ENCODE measurements around the gene GDF2.
A peak's percentile ranks its signal among the peaks of the same experiment; 100 is the strongest.

The GDF2 gene

DNA sequence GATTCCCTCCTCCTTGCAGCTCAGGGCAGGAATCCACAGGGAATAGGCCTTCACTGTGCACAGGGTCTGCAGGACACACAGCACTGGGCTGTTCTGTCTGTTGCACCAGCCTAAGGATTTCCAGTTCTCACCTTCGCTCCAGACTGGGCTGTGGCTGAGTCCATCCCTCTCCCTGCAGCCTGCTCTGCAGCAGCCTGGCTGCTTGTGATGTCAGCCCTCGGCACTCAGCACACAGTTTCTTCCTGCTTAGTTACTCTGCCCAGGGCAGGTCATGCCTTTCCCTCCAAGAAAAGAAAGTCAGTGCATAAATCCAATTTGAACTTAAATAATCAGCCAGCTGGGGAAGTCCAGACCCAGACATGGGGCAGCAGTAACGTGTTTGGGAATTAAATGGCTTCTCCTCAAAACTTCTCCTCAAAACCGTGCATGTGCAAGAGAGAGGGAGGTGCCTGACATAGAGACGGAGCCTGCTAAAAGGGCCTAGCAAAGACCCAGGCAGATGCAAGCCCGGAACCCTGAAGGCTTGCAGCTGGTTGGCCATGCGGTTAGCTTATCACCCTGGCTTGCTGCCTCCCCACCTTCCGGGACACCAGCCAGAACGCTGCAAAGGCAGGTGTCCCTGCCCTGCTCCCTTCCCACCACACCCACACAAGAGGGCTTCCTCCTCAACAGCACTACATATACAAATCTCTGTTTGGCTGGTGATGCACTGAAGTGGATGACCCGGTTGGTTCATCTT is 10.9 kb upstream of the GDF2 start:
- DNase-seq (ENCODE audit: low read depth in 2 of 3, low spot score in 1 of 3) = no peak

DNA sequence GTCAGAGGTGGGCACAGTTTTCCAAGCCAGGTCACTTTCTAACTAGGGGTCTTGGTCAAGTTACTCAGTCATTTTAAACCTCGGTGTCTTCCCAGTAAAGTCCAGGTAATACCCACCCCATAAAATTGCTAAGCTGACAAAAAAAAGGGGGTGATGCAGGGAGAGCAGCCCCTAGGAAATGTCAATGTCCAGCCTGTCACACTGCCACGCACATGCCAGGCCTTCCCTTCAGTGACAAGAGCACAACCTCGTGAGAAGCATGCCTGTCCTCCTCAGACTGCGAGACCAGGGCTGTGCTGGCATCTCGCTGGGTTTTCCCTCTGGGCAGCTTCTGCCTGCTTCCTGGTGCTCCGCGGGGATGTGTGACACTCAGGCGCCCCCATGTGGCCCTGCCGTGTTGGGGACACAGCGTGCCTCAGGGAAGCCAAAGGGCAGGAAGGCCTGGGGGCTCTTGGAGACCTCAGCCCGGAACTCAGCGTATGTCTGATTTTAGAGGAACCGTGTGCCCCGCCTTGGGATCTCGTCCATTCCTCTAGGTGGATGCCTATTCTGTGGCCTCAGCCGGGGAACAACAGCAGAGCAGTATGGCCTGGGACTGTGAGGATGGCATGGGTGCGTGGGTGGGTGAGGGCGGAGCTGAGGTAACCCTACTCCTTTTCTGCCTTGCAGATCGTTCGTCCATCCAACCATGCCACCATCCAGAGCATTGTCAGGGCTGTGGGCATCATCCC is 10.2 kb upstream of the GDF2 start:
- peak; percentile 79 to 82 (median 82) for DNase-seq (ENCODE audit: low read depth in 2 of 3, low spot score in 1 of 3)

DNA sequence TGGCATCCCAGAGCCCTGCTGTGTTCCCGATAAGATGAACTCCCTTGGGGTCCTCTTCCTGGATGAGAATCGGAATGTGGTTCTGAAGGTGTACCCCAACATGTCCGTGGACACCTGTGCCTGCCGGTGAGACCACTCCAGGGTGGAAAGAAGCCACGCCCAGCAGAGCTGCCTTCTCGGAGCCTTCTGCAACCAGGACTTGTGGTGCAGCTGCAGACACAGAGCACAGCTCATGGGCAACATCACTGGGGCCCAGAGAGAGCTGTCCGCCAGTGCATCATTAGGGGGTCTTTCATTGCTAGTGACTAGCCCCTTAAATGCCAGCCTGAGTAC is 9.6 kb upstream of the GDF2 start:
- DNase-seq (ENCODE audit: low read depth in 2 of 3, low spot score in 1 of 3) = no peak

GRCh38 chr10:47314416-47314970 is 7.8 kb upstream of the GDF2 start:
- no peak for DNase-seq (ENCODE audit: low read depth in 2 of 3, low spot score in 1 of 3)

- DNase-seq (ENCODE audit: low read depth in 2 of 3, low spot score in 1 of 3) = no peak
Observed at GRCh38 chr10:47315421-47315820, 6.8 kb upstream of the GDF2 start.

GRCh38 chr10:47316131-47316530 is 6.1 kb upstream of the GDF2 start:
- DNase-seq (ENCODE audit: low read depth in 2 of 3, low spot score in 1 of 3) = no peak

DNA sequence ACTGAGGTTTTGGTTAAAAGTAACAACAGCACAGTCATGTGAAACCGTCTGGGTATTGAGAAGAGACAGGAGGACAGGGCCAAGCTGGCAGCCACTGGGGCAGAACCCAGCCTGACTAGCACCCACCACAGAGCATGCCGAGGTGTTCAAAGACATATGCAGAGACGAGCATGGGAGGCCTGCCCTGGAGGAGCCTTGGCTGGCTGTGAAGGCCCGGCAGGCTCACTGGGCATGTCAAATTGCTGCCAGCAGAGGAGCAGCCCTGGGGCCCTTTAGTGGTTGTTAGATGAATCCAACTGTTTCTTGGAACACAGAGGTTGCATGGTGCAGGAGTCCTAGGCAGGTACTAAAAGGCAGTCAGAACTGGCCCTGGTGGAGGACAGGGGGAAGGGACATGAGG is 5.0 kb upstream of the GDF2 start:
- no peak for DNase-seq (ENCODE audit: low read depth in 2 of 3, low spot score in 1 of 3)

DNA sequence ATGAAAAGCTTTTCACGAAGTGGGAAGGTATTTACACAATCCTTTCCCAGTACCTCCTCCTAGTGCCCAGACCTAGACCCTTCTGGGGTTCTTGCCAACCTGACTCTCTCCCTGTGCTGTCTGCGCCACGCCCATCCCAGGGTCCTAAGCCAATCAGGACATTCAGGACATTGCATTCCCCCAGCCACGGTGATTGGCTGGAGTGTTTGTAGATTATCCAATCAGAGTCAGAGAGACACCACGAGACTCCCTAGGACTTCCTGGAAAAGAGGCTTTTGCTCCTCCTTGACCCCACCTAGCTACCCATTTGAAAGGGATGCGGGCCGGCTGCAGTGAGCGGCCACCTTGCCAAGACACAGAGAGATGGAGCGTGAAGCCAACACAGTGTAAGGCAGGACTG is 3.5 kb upstream of the GDF2 start:
- no peak for DNase-seq (ENCODE audit: low read depth in 2 of 3, low spot score in 1 of 3)

GRCh38 chr10:47319784-47320183 is 2.5 kb upstream of the GDF2 start:
- no peak for DNase-seq (ENCODE audit: low read depth in 2 of 3, low spot score in 1 of 3)

GRCh38 chr10:47320812-47321211 is 1.4 kb upstream of the GDF2 start:
- no peak for DNase-seq (ENCODE audit: low read depth in 2 of 3, low spot score in 1 of 3)

DNA sequence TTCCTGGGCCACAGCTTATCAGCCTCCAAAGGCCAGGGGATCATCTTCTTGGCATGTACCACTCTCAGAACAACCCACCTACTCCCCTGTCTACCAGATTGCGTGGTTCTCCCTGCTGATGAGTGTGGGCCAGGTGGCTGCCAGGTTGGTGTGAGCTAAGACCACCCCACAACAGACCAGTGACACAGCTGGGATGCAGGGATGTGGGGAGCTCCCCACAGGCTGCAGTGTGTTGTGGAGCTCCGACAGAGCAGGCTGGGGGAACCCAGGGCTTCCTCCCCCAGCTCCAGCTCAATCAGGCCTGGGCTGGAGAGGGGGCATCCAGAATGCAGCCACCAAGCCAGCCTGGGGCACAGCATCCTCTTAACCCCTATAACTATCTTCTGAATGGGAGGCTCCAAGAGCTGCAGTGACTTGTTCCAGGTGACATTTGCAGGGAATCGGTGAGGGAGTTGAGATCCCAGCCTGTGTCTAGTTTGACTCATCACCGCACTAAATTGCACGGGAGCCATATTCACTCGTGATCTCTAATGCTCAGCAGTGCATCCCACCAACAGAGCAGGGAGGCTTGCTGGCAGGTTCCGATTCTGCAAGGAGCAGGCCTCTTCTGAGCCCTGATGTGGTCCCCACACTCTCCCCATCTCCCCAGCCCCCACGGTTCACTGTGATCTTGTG is 596 bp upstream of the GDF2 start:
- DNase-seq (ENCODE audit: low read depth in 2 of 3, low spot score in 1 of 3) = no peak

DNA sequence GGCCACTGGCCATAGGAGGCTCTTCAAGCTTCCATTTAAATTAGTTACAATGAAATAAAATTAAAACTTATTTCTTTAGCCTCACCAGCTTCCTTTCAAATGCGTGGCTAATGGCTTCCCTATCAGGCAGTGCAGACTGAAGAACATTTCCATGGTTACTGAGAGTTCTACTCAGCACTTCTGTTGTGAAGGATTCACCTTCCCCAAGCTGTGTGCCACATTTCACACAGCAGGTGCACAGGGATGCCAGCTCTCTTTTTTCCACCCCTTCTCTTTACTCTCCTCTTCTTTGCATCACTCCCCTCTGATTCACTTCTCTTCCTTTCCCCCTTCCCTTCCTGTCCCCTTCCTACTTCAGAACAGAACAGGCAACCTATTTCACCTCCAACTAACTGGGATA is 833 bp downstream of the GDF2 start:
- no peak for DNase-seq (ENCODE audit: low read depth in 2 of 3, low spot score in 1 of 3)

DNA sequence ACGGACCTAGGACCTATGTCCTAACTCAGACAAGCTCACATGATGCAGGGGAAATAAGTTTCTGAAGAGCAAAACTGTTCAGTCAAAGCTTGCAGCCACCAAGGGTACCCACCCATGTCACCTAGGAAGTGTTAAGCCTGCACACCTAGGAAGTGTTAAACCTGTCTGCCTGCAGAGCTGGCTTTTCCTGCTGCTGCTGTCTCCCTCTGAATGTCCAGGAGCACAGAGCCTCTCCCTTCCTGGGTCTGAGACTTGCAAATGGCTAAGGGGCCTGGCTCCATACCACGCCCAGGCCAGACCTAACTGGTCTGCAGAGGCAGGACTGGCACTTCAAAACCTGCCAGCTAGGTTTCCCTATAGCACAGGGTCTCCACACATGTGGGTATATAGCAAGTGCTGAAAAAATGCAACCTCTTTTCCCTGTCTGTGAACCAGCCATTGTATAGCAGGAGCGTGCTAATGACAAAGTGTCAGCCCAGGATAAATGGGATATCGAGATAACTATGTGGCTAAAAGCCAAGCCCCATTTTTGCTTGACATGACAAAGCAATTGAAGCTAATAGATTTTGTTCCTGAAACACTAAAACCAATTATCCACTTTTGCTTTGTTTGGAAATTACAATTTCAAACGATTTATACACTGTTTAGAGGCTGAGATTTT is 1.5 kb downstream of the GDF2 start:
- DNase-seq (ENCODE audit: low read depth in 2 of 3, low spot score in 1 of 3) = no peak

- no peak for DNase-seq (ENCODE audit: low read depth in 2 of 3, low spot score in 1 of 3)
Observed at GRCh38 chr10:47325303-47326291, 3.3 kb downstream of the GDF2 start.

DNA sequence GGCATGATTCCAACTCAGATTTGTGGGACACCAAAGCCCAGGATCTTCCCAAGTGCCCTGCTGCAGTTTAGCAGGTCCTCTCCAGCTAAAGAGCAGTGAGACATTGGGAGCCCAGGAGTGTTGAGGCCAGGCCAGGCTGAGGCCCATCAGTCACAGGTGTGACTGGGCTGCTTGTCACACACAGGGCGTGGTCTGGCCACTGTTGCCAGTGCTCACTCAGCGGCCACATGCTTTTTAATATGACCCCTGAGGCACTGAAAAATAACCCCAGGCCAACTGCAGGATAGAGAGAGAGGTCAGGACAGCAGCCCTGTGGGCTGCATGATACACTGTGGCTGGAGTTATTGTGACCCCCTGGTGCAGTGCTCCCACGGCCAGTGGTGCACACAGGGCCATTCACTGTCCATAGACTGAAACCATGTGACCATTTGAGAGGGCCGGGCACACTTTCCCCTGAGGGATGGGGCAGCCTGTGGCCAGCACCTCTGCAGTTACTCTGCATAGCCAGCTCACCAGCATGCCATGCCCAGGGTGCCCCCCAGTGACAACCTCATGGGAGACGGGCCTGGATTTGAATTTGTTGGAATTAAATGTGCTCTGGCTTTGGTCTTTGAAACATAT is 4.2 kb downstream of the GDF2 start:
- DNase-seq (ENCODE audit: low read depth in 2 of 3, low spot score in 1 of 3) = no peak

DNA sequence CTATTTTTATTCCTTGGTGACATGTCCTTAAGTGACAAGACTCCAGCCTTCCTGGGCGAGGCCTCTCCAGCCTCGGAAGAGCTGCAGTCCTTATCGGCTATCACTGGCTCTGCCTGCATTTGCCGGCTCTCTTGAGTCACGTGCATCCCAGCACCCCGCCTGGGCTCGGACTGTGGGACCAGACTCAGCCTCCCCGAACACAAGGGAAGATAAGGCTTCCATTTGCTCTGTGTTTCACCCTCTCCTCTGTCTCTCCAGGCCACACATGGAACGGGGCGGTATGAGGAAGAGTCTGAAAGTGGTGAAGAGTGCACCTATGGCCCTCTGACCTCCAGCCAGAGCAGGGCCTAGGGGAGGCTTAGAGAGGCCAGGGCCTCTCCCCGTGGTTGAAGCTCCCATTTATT is 4.7 kb downstream of the GDF2 start:
- DNase-seq (ENCODE audit: low read depth in 2 of 3, low spot score in 1 of 3) = no peak

DNA sequence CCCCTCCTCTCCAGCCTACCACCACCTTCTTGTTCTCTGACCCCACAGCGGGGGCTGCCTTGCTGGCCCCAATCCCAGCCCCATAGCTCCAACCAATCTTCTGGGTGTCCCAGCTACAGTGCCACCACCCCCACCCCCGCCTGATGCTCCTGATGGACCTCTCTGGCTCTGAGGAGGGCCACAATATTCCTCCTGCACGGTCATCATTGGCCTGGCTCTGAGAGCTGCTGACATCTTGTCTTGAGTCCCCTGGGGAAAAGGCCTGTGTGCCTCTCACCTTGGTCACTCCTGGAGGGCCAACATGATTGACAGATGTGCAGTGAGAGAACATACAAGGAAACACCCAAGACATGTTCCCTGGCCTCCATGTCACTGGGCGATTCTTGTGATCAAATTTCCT is 7.6 kb downstream of the GDF2 start:
- no peak for DNase-seq (ENCODE audit: low read depth in 2 of 3, low spot score in 1 of 3)

- no peak for DNase-seq (ENCODE audit: low read depth in 2 of 3, low spot score in 1 of 3)
Observed at GRCh38 chr10:47330366-47330765, 8.1 kb downstream of the GDF2 start.

GRCh38 chr10:47330804-47331203 is 8.6 kb downstream of the GDF2 start:
- DNase-seq (ENCODE audit: low read depth in 2 of 3, low spot score in 1 of 3) = no peak

GRCh38 chr10:47331491-47331890 is 9.2 kb downstream of the GDF2 start:
- DNase-seq (ENCODE audit: low read depth in 2 of 3, low spot score in 1 of 3) = no peak

Measured in stimulated activated CD4-positive, alpha-beta T cell treated with anti-CD3 and anti-CD28 coated beads, Interleukin-12 subunit alpha, Interleukin-12 subunit beta, amount 100 ng/mL, for 48 hours (primary cell).